SKM-1 treated with dmso at 0.1 percent for 144 hours (cell line): Measurements from ENCODE around the gene PITX2.
"Not testable (repeated sequence)": the region's sequence is repeated elsewhere in the genome, so short reads cannot be mapped to it uniquely, and the experiment has no call there.

Source experiments
- DNase-seq: peaks from one replicate; lab custom pipeline; 2025; ENCODE audit not compliant: unreplicated experiment; lab: John Stamatoyannopoulos, UW

Gene PITX2

GRCh38 chr4:110612631-110613269 lies 10.1 kb downstream of the PITX2 start:
- no peak for DNase-seq

GRCh38 chr4:110611968-110612447 lies 10.9 kb downstream of the PITX2 start:
- no peak for DNase-seq

DNA sequence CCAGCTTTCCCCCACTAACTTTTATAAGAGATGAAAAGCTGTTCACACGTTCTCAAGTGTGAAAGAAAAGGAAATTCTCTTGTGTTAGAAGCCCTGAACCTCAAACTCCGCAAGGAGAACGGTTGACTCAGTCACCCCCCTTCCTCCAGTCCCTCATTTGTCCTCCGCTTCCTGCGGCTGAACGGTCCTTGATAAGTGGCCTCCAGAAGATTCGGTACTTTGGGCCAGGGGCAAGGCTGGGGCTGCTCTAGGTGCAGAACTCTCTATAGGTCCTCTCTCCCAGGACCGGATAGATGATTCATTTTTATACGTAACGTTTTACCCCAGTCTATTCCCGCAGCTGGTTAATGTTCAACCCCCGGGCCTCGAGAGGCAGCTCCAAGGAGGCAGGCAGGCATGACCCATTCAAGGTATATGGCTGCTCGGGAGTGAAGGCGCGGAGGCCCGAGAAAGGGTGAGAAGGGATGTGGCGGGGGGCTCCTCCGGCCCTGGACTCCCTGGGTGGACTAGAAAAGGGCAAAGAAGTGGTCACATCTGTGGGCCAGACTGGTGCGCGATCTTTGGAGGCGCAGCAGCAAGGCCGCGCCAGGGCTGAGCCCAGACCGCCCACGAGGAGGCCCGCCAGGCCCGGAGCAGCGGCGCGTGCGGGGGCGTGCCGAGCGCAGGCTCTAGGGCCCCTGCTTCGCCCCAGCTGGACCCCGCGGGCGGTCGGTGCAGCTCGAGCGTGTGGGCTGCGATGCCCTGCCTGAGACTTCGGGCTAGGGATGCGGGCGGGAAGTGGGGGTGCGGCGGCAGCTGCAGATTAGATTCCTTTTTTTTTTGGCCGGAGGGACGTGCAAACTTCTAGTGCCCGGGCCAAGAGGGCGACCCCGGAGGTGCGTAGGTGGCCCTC lies 11.7 kb downstream of the PITX2 start:
- DNase-seq = no peak

- DNase-seq = no peak
Observed at GRCh38 chr4:110610620-110610939, 12.3 kb downstream of the PITX2 start.

- no peak for DNase-seq
Observed at GRCh38 chr4:110609044-110609750, 13.7 kb downstream of the PITX2 start.

- no peak for DNase-seq
Observed at GRCh38 chr4:110605077-110605476, 17.8 kb downstream of the PITX2 start.

- no peak for DNase-seq
Observed at GRCh38 chr4:110602061-110602460, 20.8 kb downstream of the PITX2 start.

DNA sequence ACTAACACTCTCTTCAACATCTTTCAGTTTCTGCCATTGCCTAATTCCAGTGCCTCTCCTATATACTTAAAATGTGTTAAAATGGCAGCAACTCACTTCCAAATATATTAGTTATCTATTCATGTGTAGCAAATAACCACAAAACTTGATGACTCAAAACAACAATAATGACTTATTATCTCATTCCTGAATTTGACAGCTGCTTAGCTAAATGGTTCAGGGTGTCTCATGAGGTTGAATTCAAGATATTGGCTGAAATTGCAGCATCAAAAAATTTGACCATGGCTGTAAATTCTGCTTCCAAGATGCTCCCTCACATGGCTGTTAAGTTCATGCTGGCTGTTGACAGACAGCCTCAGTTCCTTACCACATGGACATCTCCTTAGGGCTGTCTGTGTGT lies 25.3 kb downstream of the PITX2 start:
- no peak for DNase-seq

DNA sequence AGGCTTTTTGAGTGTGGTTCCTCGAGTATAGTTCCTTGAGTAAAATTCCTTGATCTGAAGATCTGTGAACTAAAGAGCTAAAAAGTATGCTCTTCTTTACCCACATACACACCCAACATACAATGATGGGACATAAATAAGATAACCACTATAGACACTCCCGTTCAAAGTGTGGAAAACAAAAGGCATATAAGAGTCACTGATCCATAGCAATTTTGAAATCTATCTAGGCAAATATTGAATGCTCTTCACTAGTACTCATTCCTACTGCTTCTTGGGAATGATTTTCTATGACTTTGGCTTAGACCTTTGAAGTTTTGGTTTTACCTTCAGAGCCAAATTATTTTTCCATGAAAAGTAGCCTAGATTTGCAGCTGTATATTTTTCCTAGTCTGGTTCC lies 26.4 kb downstream of the PITX2 start:
- DNase-seq = no peak

GRCh38 chr4:110595583-110595982 lies 27.3 kb downstream of the PITX2 start:
- DNase-seq = no peak

- no peak for DNase-seq
Observed at GRCh38 chr4:110589297-110589696, 33.6 kb downstream of the PITX2 start.

- no peak for DNase-seq
Observed at GRCh38 chr4:110587666-110588285, 35.1 kb downstream of the PITX2 start.

DNA sequence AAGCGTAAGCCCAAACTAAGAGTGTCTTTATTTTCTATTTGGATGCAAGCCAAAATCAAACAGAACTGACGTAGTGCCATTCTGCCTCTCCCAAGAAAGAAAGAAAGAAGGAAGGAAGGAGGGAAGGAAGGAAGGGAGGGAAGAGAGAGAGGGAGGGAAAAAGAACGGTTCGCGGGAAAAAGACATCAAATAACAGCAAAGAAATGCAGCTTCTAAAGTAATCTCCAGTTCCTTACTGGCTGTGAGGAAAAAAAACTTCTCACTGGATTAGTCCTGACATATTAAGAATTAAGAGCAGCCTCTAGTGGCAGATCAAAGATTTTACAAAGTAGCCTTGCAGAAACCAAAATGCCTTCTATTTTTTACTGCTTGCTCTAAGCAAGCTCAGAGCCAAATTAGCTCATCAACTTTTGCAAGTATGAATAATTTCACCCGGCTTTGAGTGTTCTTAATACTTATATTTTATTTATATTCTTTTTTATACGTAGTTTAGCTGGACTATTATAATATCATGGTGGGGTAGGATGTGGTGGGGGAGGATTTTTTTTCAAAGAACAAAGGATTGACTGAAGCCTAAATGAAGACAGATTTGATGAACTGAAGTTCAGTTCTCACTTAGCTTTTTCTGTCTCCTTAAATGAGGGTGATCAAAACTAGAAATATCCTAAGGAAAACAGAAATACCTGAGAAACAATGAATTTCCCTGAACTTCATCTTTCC lies 36.6 kb downstream of the PITX2 start:
- peak; percentile 13 for DNase-seq

- not testable (repeated sequence) for DNase-seq
Observed at GRCh38 chr4:110576696-110577095, 46.2 kb downstream of the PITX2 start.
